H1 (cell line): ENCODE results near the gene TXNRD2. TPM values are rescaled to one million over a fixed set of nuclear protein-coding genes. Genes with fewer than 3 reads are reported as not detected.
A peak's percentile ranks its signal among the peaks of the same experiment; 100 is the strongest.

Experiments used
- CTCF ChIA-PET: fragments of 300-600 bp; sonication (Branson Sonifier 250); formaldehyde crosslinking; loops from one replicate; lab custom pipeline; 2021; ENCODE audit not compliant: partially characterized antibody; lab: Charles Lee
- POLR2A ChIA-PET: fragments of 300-600 bp; sonication (Branson Sonifier 250); formaldehyde crosslinking; loops from one replicate; lab custom pipeline; 2021; ENCODE audit warnings: inconsistent platforms; ENCODE audit not compliant: partially characterized antibody; lab: Charles Lee
- DNase-seq, 2 experiments: peaks; one replicate each; pipeline versions ENCODE4 v3.0.0 to v3.0.0-alpha.2; 2010 to 2022; ENCODE audit warnings: low spot score in 2 of 2, low read depth in 1 of 2, mixed read lengths in 1 of 2
- FAIRE-seq: peaks from 2 replicates; lab custom pipeline; 2011; peaks lifted over from hg19 to GRCh38; lab: Jason Lieb, UNC
- H2AFZ ChIP-seq: 2 replicates; pipeline ENCODE4 v1.8.1; 2012; ENCODE audit warnings: low read length, inconsistent platforms
- H2AK5ac ChIP-seq: 2 replicates; pipeline ENCODE4 v1.6.1; 2013; ENCODE audit warnings: low read depth, low read length
- H2BK120ac ChIP-seq: replicated peaks from 2 replicates; pipeline ENCODE3; 2013; ENCODE audit warnings: low read depth, low read length, inconsistent platforms
- H2BK12ac ChIP-seq: 2 replicates; pipeline ENCODE4 v1.6.1; 2013; ENCODE audit warnings: low read depth, low read length
- H2BK15ac ChIP-seq: 2 replicates; pipeline ENCODE4 v1.6.1; 2013; ENCODE audit warnings: low read length
- H2BK20ac ChIP-seq: 2 replicates; pipeline ENCODE4 v1.6.1; 2013; ENCODE audit warnings: low read length
- H2BK5ac ChIP-seq: 2 replicates; pipeline ENCODE4 v1.6.1; 2013; ENCODE audit warnings: low read depth, low read length
- H3K14ac ChIP-seq: 2 replicates; pipeline ENCODE4 v1.6.1; 2013; ENCODE audit warnings: inconsistent platforms; ENCODE audit not compliant: insufficient read length
- H3K18ac ChIP-seq: 2 replicates; pipeline ENCODE4 v1.6.1; 2013; ENCODE audit warnings: low read length; ENCODE audit errors: extremely low read depth
- H3K23ac ChIP-seq: 2 replicates; pipeline ENCODE4 v1.6.1; 2013; ENCODE audit warnings: inconsistent platforms; ENCODE audit not compliant: insufficient read length
- H3K23me2 ChIP-seq: 2 replicates; pipeline ENCODE4 v1.6.1; 2013; ENCODE audit warnings: low read depth, low read length
- H3K27ac ChIP-seq: 2 replicates; pipeline ENCODE4 v1.6.1; 2011; ENCODE audit warnings: low read depth, low read length, inconsistent platforms
- H3K27me3 ChIP-seq, 4 experiments: replicated peaks in 1 of 4; 1 replicate in 1 of 4; 2 replicates in 3 of 4; pipeline versions ENCODE4 v1.6.1 to v1.8.1; 2011 to 2013; ENCODE audit warnings: low read length in 3 of 4, mild to moderate bottlenecking in 3 of 4, inconsistent platforms in 2 of 4, mixed read lengths in 2 of 4, moderate library complexity in 1 of 4; ENCODE audit not compliant: control insufficient read depth in 3 of 4, insufficient read depth in 3 of 4; ENCODE audit errors: extremely low read depth in 1 of 4
- H3K36me3 ChIP-seq, 4 experiments: 2 replicates each; pipeline versions ENCODE4 v1.6.1 to v1.8.1; 2011 to 2013; ENCODE audit warnings: mild to moderate bottlenecking in 4 of 4, low read length in 3 of 4, moderate library complexity in 2 of 4, control low read depth in 1 of 4, inconsistent platforms in 1 of 4; ENCODE audit not compliant: insufficient read depth in 4 of 4, control insufficient read depth in 2 of 4
- H3K4ac ChIP-seq: replicated peaks from 2 replicates; pipeline ENCODE3; 2013; ENCODE audit warnings: low read length, low read depth, mixed read lengths, inconsistent platforms; ENCODE audit not compliant: insufficient read length
- H3K4me1 ChIP-seq, 4 experiments: replicated peaks in 1 of 4; 1 replicate in 1 of 4; 2 replicates in 3 of 4; pipeline versions ENCODE4 v1.6.1 to v1.8.1; 2011 to 2013; ENCODE audit warnings: low read length in 3 of 4, inconsistent platforms in 2 of 4, mixed read lengths in 1 of 4; ENCODE audit not compliant: insufficient read depth in 4 of 4, control insufficient read depth in 3 of 4
- H3K4me2 ChIP-seq, 2 experiments: 2 replicates each; pipeline versions ENCODE4 v1.6.1 to v1.8.1; 2011 to 2013; ENCODE audit warnings: low read depth in 2 of 2, low read length in 2 of 2, control low read depth in 1 of 2, inconsistent platforms in 1 of 2, mild to moderate bottlenecking in 1 of 2; ENCODE audit not compliant: insufficient read depth in 1 of 2
- H3K4me3 ChIP-seq, 4 experiments: fragments of 200-600, 300-600 bp in 1 of 4; sonication (generic), shearing (Covaris generic), sonication (Bioruptor Twin) in 1 of 4; 2 replicates each; pipeline versions ENCODE4 v1.5.1 to v1.8.1; 2011 to 2016; ENCODE audit warnings: low read length in 4 of 4, low read depth in 3 of 4, control low read depth in 2 of 4, inconsistent platforms in 2 of 4, mild to moderate bottlenecking in 2 of 4, mixed read lengths in 1 of 4, moderate library complexity in 1 of 4; ENCODE audit not compliant: insufficient read depth in 2 of 4; ENCODE audit errors: extremely low read depth in 1 of 4
- H3K56ac ChIP-seq: replicated peaks from 2 replicates; pipeline ENCODE3; 2013; ENCODE audit warnings: low read depth, mild to moderate bottlenecking, mixed read lengths, low read length, inconsistent platforms; ENCODE audit not compliant: insufficient read length
- H3K79me1 ChIP-seq: 2 replicates; pipeline ENCODE4 v1.6.1; 2013; ENCODE audit warnings: low read depth, low read length, control low read depth
- H3K79me2 ChIP-seq, 2 experiments: 2 replicates each; pipeline versions ENCODE4 v1.6.1 to v1.8.1; 2012 to 2013; ENCODE audit warnings: low read length in 2 of 2, mild to moderate bottlenecking in 2 of 2, inconsistent platforms in 1 of 2; ENCODE audit not compliant: insufficient read depth in 2 of 2, control insufficient read depth in 1 of 2
- H3K9ac ChIP-seq, 4 experiments: replicated peaks in 1 of 4; 1 replicate in 1 of 4; 2 replicates in 3 of 4; pipeline versions ENCODE4 v1.6.1 to v1.8.1; 2011 to 2013; ENCODE audit warnings: low read depth in 3 of 4, low read length in 3 of 4, control low read depth in 2 of 4, mild to moderate bottlenecking in 2 of 4, moderate library complexity in 2 of 4, inconsistent platforms in 1 of 4; ENCODE audit errors: extremely low read depth in 1 of 4
- H3K9me3 ChIP-seq, 2 experiments: 2 replicates each; pipeline versions ENCODE4 v1.6.1 to v1.8.1; 2012 to 2013; ENCODE audit warnings: mild to moderate bottlenecking in 2 of 2, moderate library complexity in 2 of 2, control low read depth in 1 of 2, inconsistent platforms in 1 of 2, low read depth in 1 of 2, low read length in 1 of 2, mixed read lengths in 1 of 2; ENCODE audit not compliant: insufficient read depth in 2 of 2
- H4K20me1 ChIP-seq, 2 experiments: replicated peaks in 1 of 2; 2 replicates each; pipeline versions ENCODE3 to v1.8.1; 2011 to 2013; ENCODE audit warnings: inconsistent platforms in 2 of 2, low read length in 2 of 2, mild to moderate bottlenecking in 1 of 2; ENCODE audit not compliant: insufficient read depth in 2 of 2, control insufficient read depth in 1 of 2
- H4K5ac ChIP-seq: 2 replicates; pipeline ENCODE4 v1.6.1; 2013; ENCODE audit warnings: low read length, low read depth, mixed read lengths, inconsistent platforms; ENCODE audit not compliant: insufficient read length
- H4K8ac ChIP-seq: 2 replicates; pipeline ENCODE4 v1.8.0; 2013; ENCODE audit warnings: mild to moderate bottlenecking, moderate library complexity, low read length, inconsistent platforms; ENCODE audit not compliant: insufficient read depth; ENCODE audit errors: extremely low read depth
- H4K91ac ChIP-seq: replicated peaks from 2 replicates; pipeline ENCODE3; 2013; ENCODE audit warnings: low read length, mixed read lengths, inconsistent platforms; ENCODE audit not compliant: insufficient read length
- CEBPB ChIP-seq: IDR thresholded peaks from 2 replicates; pipeline ENCODE4 v1.6.1; 2012; ENCODE audit warnings: low read depth, low read length
- WGBS, 2 experiments: shearing (Covaris generic) in 1 of 2; methylation state at CpG; one replicate each; pipeline versions ENCODE4 v1.1.6 to v1.1.7; 2013 to 2015; ENCODE audit warnings: low lambda C conversion rate in 2 of 2, mixed read lengths in 2 of 2, inconsistent platforms in 1 of 2, low coverage in 1 of 2, missing lambda C conversion rate in 1 of 2; ENCODE audit not compliant: insufficient replicate concordance in 2 of 2, insufficient coverage in 1 of 2, insufficient read length in 1 of 2; ENCODE audit errors: extremely low coverage in 1 of 2, missing lambda C conversion rate in 1 of 2; 5-methylcytosine and 5-hydroxymethylcytosine counted together
- polyA plus RNA-seq, 7 experiments: library from polyadenylated mRNA; depleted of rRNA in 3 of 7; stranded (reverse) in 5 of 7; unstranded in 2 of 7; fragments of >200 nt in 5 of 7; fragments of 200-250 nt in 2 of 7; gene quantifications; 1 replicate in 5 of 7; 2 replicates in 1 of 7; 4 replicates in 1 of 7; pipeline versions ENCODE4 v1.2.1 to v1.2.3, GENCODE V29; 2011 to 2013; ENCODE audit warnings: missing spikeins in 2 of 7, mixed read lengths in 2 of 7
- total RNA-seq: library from RNA; stranded (reverse); fragmentation: NEBNext Ultra II Directional; extraction: Animal tissue kit (Norgen Biotek cat#: 25700); gene quantifications from 2 replicates; pipeline ENCODE4 v1.2.1, GENCODE V29; 2021
- TF ChIP-seq, protein P1 (sequence below): IDR thresholded peaks from 2 replicates; pipeline ENCODE4 v1.6.1; 2012; ENCODE audit warnings: inconsistent platforms

TXNRD2 gene
- total and polyA plus RNA-seq, 2 of the 8 experiments (the other 6 are each of a cell fraction or from before 2014, with no cell fraction given), result 14.8 to 21.9 TPM

- H2BK5ac ChIP-seq, result no peak overlapping the region
- H4K5ac ChIP-seq, result no peak overlapping the region
- CTCF ChIA-PET, result interaction anchor here (0.9 to 9.5 kb wide), 5 partner anchors 10 to 208 kb away, joined by 3 to 69 read pairs (median 9); no protein-coding TSS in a partner anchor
- no peak for DNase-seq
- H3K23me2 ChIP-seq, result no peaks in the 10 kb centered on the region
- no peak overlapping the region for H2AFZ ChIP-seq
- H3K56ac ChIP-seq, result no peak overlapping the region
- no peak overlapping the region for H3K27ac ChIP-seq
- H3K79me2 ChIP-seq, result no peaks in the 10 kb centered on the region
- H2BK20ac ChIP-seq, result no peak overlapping the region; the same call in 1 of the 2 replicates
- no peaks in the 10 kb centered on the region for H3K9me3 ChIP-seq
- H3K23ac ChIP-seq, result no peak overlapping the region
- H4K20me1 ChIP-seq, result no peaks in the 10 kb centered on the region
- no peak overlapping the region for H3K18ac ChIP-seq
- no peak for TF ChIP-seq CEBPB
- TF ChIP-seq, protein P1, sequence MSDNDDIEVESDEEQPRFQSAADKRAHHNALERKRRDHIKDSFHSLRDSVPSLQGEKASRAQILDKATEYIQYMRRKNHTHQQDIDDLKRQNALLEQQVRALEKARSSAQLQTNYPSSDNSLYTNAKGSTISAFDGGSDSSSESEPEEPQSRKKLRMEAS, result no peak
- POLR2A ChIA-PET, result interaction anchor here (1.0 kb wide), 2 partner anchors 15 to 140 kb away, joined by 3 read pairs; no protein-coding TSS in a partner anchor
- H3K4me2 ChIP-seq, result no peak overlapping the region
- H2BK12ac ChIP-seq, result peak overlapping the region; percentile 75; the same call in 1 of the 2 replicates
- peak overlapping the region; percentile 46; the same call in 1 of the 2 replicates for H2BK15ac ChIP-seq
- no peaks in the 10 kb centered on the region for H3K36me3 ChIP-seq
- peaks cover 7 to 20% (median 18%) of the 10 kb centered on the region in 4 experiments for H3K4me1 ChIP-seq
- H3K4ac ChIP-seq, result no peak overlapping the region
- H4K8ac ChIP-seq, result no peak overlapping the region
- no peak overlapping the region for H3K14ac ChIP-seq
- H3K27me3 ChIP-seq, result peaks cover 0 to 2% (median 0%) of the 10 kb centered on the region in 4 experiments; a peak in 3 of 7 replicates
- H4K91ac ChIP-seq, result peak overlapping the region; percentile 76
- H2BK120ac ChIP-seq, result no peak overlapping the region
- no peak overlapping the region for H3K9ac ChIP-seq
- H3K79me1 ChIP-seq, result no peaks in the 10 kb centered on the region
- FAIRE-seq, result no peak
- H3K4me3 ChIP-seq, result no peak overlapping the region
- H2AK5ac ChIP-seq, result no peak overlapping the region
- 90% methylated on average over 16 of the region's 17 CpGs; no CpG with 5 or more reads in 1 of the 2 experiments for WGBS, 2 experiments
Measured at GRCh38 chr22:19888131-19888746, 53.4 kb downstream of the TXNRD2 start.
